HCT116 (cell line): ENCODE data around the gene SNX9. TPM values are rescaled to one million over a fixed set of nuclear protein-coding genes. Genes with fewer than 3 reads are reported as not detected.

ENCODE experiments used
- ATAC-seq: fragments of 200-7000 bp; cut with Tn5 transposase; 2 replicates; pipeline ENCODE4 v1.9.1; 2020; ENCODE audit warnings: mild to moderate bottlenecking, moderate library complexity
- BruUV-seq: library from RNA; stranded (reverse); fragments of 400-500 nt; replicated peaks from 2 replicates; lab custom pipeline; 2021; lab: Mats Ljungman, UMichigan
- CTCF ChIA-PET: fragments of 300-600 bp; sonication (Branson Sonifier 250); formaldehyde crosslinking; loops from one replicate; lab custom pipeline; 2021; ENCODE audit warnings: antibody characterized with exemption; lab: Charles Lee
- POLR2A ChIA-PET: fragments of 300-600, 350-600 bp; sonication (Branson Sonifier 250); formaldehyde crosslinking; loops from one replicate; lab custom pipeline; 2021; ENCODE audit warnings: antibody characterized with exemption; lab: Charles Lee
- RAD21 ChIA-PET, 2 experiments: fragments of 300-600 bp; sonication (Branson Sonifier 250); formaldehyde crosslinking; loops; one replicate each; lab custom pipeline; 2023; ENCODE audit warnings: low total read pairs in 2 of 2; ENCODE audit not compliant: uncharacterized antibody in 2 of 2, unreplicated experiment in 2 of 2, low non-redundant PET in 1 of 2; lab: Charles Lee
- DNase-seq: peaks from one replicate; pipeline ENCODE4 v3.0.0-alpha.2; 2010; ENCODE audit warnings: low read depth, low spot score
- H2AFZ ChIP-seq: fragments of 200-600 bp; shearing (Covaris generic), sonication (generic); 2 replicates; pipeline ENCODE4 v1.6.1; 2017; ENCODE audit warnings: low read depth, mixed run types, mixed read lengths, antibody characterized with exemption, low read length; ENCODE audit not compliant: poor library complexity, severe bottlenecking
- H3K27ac ChIP-seq: 2 replicates; pipeline ENCODE4 v1.5.1; 2012; ENCODE audit warnings: low read depth, low read length
- H3K27me3 ChIP-seq: fragments of 200-600 bp; sonication (generic); 2 replicates; pipeline ENCODE4 v1.6.1; 2016; ENCODE audit warnings: mixed run types, low read length, mixed read lengths; ENCODE audit not compliant: insufficient read depth
- H3K36me3 ChIP-seq, 2 experiments: fragments of 200-500 bp in 1 of 2; fragments of 200-600 bp in 1 of 2; sonication (Bioruptor generic) in 1 of 2; sonication (generic) in 1 of 2; 2 replicates each; pipeline versions ENCODE4 v1.5.1 to v1.6.1; 2014 to 2016; ENCODE audit warnings: low read length in 2 of 2, inconsistent platforms in 1 of 2, mixed read lengths in 1 of 2, mixed run types in 1 of 2; ENCODE audit not compliant: insufficient read depth in 2 of 2, control insufficient read depth in 1 of 2
- H3K4me1 ChIP-seq, 2 experiments: fragments of 200-600 bp in 1 of 2; sonication (generic) in 1 of 2; 2 replicates each; pipeline versions ENCODE4 v1.5.1 to v1.6.1; 2012 to 2017; ENCODE audit warnings: low read length in 2 of 2, inconsistent platforms in 1 of 2, mild to moderate bottlenecking in 1 of 2, mixed read lengths in 1 of 2, mixed run types in 1 of 2, moderate library complexity in 1 of 2; ENCODE audit not compliant: insufficient read depth in 2 of 2, control insufficient read depth in 1 of 2
- H3K4me2 ChIP-seq: fragments of 200-600 bp; sonication (generic); 2 replicates; pipeline ENCODE4 v1.6.1; 2017; ENCODE audit warnings: mixed run types, low read length, mixed read lengths
- H3K4me3 ChIP-seq, 2 experiments: fragments of 200-600 bp in 1 of 2; sonication (generic) in 1 of 2; replicated peaks in 1 of 2; 2 replicates each; pipeline ENCODE4 v1.5.1; 2011 to 2016; ENCODE audit warnings: low read length in 2 of 2, control low read depth in 1 of 2, low read depth in 1 of 2, mild to moderate bottlenecking in 1 of 2, mixed read lengths in 1 of 2, mixed run types in 1 of 2
- H3K79me2 ChIP-seq: fragments of 200-600 bp; sonication (generic); 2 replicates; pipeline ENCODE4 v1.6.1; 2017; ENCODE audit warnings: mild to moderate bottlenecking, mixed run types, low read length, moderate library complexity, mixed read lengths; ENCODE audit not compliant: insufficient read depth
- H3K9ac ChIP-seq: fragments of 200-600 bp; sonication (generic); 2 replicates; pipeline ENCODE4 v1.6.1; 2016; ENCODE audit warnings: low read length, mixed read lengths
- H3K9me2 ChIP-seq: fragments of 200-600 bp; sonication (generic), shearing (Covaris generic); 2 replicates; pipeline ENCODE4 v1.6.1; 2017; ENCODE audit warnings: mixed run types, mild to moderate bottlenecking, moderate library complexity; ENCODE audit not compliant: insufficient read depth
- H3K9me3 ChIP-seq, 2 experiments: fragments of 200-500 bp in 1 of 2; fragments of 200-600 bp in 1 of 2; sonication (Bioruptor generic) in 1 of 2; sonication (generic) in 1 of 2; 2 replicates each; pipeline ENCODE4 v1.6.1; 2014 to 2017; ENCODE audit warnings: low read length in 2 of 2, mixed read lengths in 2 of 2, inconsistent platforms in 1 of 2, low read depth in 1 of 2, mild to moderate bottlenecking in 1 of 2, mixed run types in 1 of 2, moderate library complexity in 1 of 2; ENCODE audit not compliant: control insufficient read depth in 1 of 2, insufficient read depth in 1 of 2
- H4K20me1 ChIP-seq: fragments of 200-600 bp; sonication (generic), shearing (Covaris generic); 2 replicates; pipeline ENCODE4 v1.6.1; 2017; ENCODE audit warnings: mixed run types, mild to moderate bottlenecking, moderate library complexity; ENCODE audit not compliant: insufficient read depth
- CBX3 ChIP-seq: IDR thresholded peaks from 2 replicates; pipeline ENCODE4 v1.6.1; 2012; ENCODE audit warnings: low read depth
- EZH2 ChIP-seq: fragments of 200-600 bp; sonication (generic); IDR thresholded peaks from 2 replicates; pipeline ENCODE4 v1.6.1; 2017; ENCODE audit warnings: antibody characterized with exemption, mixed run types
- FOSL1 ChIP-seq: IDR thresholded peaks from 2 replicates; pipeline ENCODE4 v1.6.1; 2012; ENCODE audit warnings: low read depth
- POLR2AphosphoS5 ChIP-seq: IDR thresholded peaks from 2 replicates; pipeline ENCODE4 v1.6.1; 2011; ENCODE audit warnings: mild to moderate bottlenecking, low read depth, low read length, moderate library complexity
- RAD21 ChIP-seq: IDR thresholded peaks from 2 replicates; pipeline ENCODE4 v1.6.1; 2012; ENCODE audit warnings: low read depth, mild to moderate bottlenecking
- SIN3A ChIP-seq: IDR thresholded peaks from 2 replicates; pipeline ENCODE4 v1.6.1; 2012; ENCODE audit warnings: low read depth
- SP1 ChIP-seq: IDR thresholded peaks from 2 replicates; pipeline ENCODE4 v1.6.1; 2012; ENCODE audit warnings: low read depth
- SRF ChIP-seq: IDR thresholded peaks from 2 replicates; pipeline ENCODE4 v1.6.1; 2012; ENCODE audit warnings: low read depth
- YY1 ChIP-seq: IDR thresholded peaks from 2 replicates; pipeline ENCODE4 v1.6.1; 2011; ENCODE audit warnings: low read length, low read depth, moderate library complexity, mild to moderate bottlenecking; ENCODE audit not compliant: insufficient replicate concordance; ENCODE audit errors: extremely low read depth
- ZNF274 ChIP-seq: fragments of 200-500 bp; sonication (Bioruptor generic); IDR thresholded peaks from 2 replicates; pipeline ENCODE4 v1.6.1; 2014; ENCODE audit warnings: mild to moderate bottlenecking, low read depth, low read length, inconsistent platforms
- intact Hi-C: fragments of 100-400 bp; cut with micrococcal nuclease; formaldehyde crosslinking; loops from 2 replicates; pipeline ENCODE4 v1.10.0; 2022
- total RNA-seq: library from RNA; stranded (reverse); gene quantifications from one replicate; pipeline ENCODE4 v1.2.1, GENCODE V29; 2021; ENCODE audit not compliant: unreplicated experiment
- TF ChIP-seq, protein P1 (sequence below): IDR thresholded peaks from 2 replicates; pipeline ENCODE4 v1.6.1; 2012
- TF ChIP-seq, protein P2 (sequence below): IDR thresholded peaks from 2 replicates; pipeline ENCODE4 v1.6.1; 2011; ENCODE audit warnings: mild to moderate bottlenecking, low read length, moderate library complexity; ENCODE audit not compliant: insufficient replicate concordance; ENCODE audit errors: extremely low read depth

Gene SNX9
- total RNA-seq, 1 experiment from 2014 or later: 42.5 TPM

DNA sequence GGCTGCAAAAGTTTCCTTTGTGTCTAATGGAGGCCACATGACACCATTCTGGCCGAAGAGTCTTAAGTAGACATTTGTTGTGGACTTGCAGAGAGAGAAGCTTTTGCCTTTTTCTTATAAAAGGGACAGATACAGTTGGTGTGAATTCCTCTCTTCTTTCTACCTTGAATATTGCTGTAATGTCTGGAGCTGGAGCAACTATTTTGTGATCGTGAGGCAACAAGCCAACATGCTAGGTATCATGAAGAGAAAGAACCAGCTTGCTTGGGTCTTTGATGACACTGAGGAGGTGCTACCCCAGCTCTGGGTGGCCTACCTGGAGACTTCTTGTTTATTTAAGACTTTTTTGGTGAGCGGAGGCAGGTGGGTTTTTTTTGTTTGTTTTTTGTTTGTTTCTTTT is 142.3 kb downstream of the SNX9 start:
- no peaks in the 10 kb centered on the region for H3K36me3 ChIP-seq
- no peaks in the 10 kb centered on the region for H3K9me3 ChIP-seq
- CTCF ChIA-PET: no interaction called here
- no peaks in the 10 kb centered on the region for H3K9me2 ChIP-seq
- peaks cover 9% of the 10 kb centered on the region in 2 experiments; a peak in 3 of 4 replicates for H3K4me1 ChIP-seq
- no peak overlapping the region for H3K4me2 ChIP-seq
- POLR2A ChIA-PET: no interaction called here
- no peak for DNase-seq
- RAD21 ChIA-PET: no interaction called here
- no peak for TF ChIP-seq ZNF274
- no peak for TF ChIP-seq POLR2AphosphoS5
- TF ChIP-seq EZH2: no peak
- no peak for TF ChIP-seq FOSL1
- TF ChIP-seq SRF: no peak
- no peak for TF ChIP-seq SP1
- TF ChIP-seq, protein P1, sequence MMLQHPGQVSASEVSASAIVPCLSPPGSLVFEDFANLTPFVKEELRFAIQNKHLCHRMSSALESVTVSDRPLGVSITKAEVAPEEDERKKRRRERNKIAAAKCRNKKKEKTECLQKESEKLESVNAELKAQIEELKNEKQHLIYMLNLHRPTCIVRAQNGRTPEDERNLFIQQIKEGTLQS: no peak
- no peak for TF ChIP-seq RAD21
- TF ChIP-seq CBX3: no peak
- TF ChIP-seq, protein P2, sequence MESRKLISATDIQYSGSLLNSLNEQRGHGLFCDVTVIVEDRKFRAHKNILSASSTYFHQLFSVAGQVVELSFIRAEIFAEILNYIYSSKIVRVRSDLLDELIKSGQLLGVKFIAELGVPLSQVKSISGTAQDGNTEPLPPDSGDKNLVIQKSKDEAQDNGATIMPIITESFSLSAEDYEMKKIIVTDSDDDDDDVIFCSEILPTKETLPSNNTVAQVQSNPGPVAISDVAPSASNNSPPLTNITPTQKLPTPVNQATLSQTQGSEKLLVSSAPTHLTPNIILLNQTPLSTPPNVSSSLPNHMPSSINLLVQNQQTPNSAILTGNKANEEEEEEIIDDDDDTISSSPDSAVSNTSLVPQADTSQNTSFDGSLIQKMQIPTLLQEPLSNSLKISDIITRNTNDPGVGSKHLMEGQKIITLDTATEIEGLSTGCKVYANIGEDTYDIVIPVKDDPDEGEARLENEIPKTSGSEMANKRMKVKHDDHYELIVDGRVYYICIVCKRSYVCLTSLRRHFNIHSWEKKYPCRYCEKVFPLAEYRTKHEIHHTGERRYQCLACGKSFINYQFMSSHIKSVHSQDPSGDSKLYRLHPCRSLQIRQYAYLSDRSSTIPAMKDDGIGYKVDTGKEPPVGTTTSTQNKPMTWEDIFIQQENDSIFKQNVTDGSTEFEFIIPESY: no peak
- TF ChIP-seq SIN3A: no peak
- TF ChIP-seq YY1: no peak
- TF ChIP-seq, all 23 proteins: peak for 0
- Histone ChIP-seq H3K4me3 (no peak overlapping the region), H4K20me1 (no peaks in the 10 kb centered on the region), H3K9ac (no peak overlapping the region), H3K27ac (no peak overlapping the region), H2AFZ (no peak overlapping the region), H3K79me2 (no peaks in the 10 kb centered on the region), H3K27me3 (no peaks in the 10 kb centered on the region)
- intact Hi-C loops: no loop called here
- BruUV-seq: no TSS peak
- ATAC-seq: no peak
